Measurements from ENCODE around the gene WBP1L.

DNA sequence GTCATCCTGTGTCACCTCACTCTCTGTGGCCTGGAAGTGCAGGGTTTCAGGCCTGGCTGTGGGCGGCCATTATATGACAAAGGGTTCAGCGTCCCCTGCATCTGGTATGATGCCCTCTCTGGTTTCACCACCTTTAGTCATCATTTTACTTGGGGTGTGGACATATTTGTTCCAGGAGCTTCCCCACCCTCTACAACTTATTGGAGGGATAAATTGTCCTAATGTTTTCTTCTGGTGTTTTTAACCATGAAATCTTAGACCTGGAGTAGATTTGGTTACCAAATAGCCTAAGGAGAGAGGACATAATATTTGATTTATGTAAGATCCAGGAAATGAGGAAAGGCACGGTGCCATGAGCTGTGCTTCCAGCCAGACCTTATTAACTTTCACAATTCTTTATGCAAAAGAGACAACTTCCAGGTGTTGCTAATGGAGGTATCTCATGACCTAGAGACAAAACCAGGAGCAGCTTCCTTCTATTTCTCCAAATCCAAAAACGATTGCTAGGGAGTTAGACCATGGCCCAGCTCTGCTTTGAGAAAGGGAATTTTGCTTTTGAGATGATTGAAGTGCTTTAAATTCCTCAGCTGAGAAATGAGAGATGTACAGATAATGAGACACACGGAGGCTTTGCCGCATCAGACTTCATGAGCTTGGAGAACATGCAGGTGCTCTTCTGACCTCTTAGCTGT is 20.9 kb downstream of the WBP1L start:
- no peak for TF ChIP-seq POLR2A (IDR thresholded peaks at IDR 0.05)
- TF ChIP-seq, protein P1, sequence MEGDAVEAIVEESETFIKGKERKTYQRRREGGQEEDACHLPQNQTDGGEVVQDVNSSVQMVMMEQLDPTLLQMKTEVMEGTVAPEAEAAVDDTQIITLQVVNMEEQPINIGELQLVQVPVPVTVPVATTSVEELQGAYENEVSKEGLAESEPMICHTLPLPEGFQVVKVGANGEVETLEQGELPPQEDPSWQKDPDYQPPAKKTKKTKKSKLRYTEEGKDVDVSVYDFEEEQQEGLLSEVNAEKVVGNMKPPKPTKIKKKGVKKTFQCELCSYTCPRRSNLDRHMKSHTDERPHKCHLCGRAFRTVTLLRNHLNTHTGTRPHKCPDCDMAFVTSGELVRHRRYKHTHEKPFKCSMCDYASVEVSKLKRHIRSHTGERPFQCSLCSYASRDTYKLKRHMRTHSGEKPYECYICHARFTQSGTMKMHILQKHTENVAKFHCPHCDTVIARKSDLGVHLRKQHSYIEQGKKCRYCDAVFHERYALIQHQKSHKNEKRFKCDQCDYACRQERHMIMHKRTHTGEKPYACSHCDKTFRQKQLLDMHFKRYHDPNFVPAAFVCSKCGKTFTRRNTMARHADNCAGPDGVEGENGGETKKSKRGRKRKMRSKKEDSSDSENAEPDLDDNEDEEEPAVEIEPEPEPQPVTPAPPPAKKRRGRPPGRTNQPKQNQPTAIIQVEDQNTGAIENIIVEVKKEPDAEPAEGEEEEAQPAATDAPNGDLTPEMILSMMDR (IDR thresholded peaks at IDR 0.05): no peak
